Globus pallidus (tissue), 1 donor: ENCODE results near the gene TMEM82.

Source experiments
- DNase-seq: peaks from one replicate; pipeline ENCODE4 v3.0.0-alpha.2; 2015; ENCODE audit warnings: low spot score

The TMEM82 gene

DNA sequence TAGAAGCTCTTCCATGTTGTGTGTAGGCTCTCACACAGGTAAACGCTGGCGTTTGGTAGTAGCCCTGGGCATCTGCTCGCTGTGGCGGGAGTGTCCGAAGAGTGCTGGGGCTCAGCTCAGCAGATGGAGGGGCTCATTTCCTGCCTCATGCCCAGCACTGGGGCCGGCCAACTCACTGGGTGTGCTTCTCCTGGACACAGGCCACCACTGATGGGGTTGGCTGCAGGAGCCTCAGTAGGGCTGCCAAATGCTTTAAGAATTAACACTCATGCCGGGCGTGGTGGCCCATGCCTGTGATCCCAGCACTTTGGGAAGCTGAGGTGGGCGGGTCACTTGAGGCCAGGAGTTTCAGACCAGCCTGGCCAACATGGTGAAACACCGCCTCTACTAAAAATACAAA lies 44.3 kb downstream of the TMEM82 start:
- DNase-seq = no peak

DNA sequence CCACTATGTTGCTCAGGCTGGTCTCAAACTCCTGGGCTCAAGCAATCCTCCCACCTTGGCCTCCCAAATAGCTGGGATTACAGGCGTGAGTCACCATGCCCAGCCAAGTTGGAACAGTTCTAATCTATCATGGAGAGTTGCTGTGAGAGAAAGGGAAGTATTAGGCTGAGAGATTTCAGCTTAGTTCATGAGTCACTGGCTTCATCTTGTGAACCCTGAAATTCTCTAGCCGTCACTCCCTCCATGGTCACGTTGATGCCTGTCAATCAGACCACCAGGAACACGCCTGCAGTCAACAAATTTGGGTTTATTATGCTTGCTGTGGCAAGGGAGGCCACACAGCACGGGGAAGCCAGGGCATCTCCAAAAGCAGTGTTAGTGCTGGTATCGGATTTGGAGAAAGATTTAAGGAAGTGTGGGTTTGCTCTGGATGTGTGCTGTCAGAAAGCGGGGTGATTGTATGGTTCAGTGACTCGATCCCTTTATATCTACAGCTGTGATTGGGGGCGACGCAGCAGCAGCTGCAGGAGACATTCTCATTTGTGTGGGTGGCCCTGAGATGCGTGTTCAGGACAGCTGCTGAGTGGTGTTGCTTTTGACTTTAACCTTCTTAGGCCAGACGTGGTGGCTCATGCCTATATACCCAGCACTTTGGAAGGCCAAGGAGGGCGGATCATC lies 46.5 kb downstream of the TMEM82 start:
- no peak for DNase-seq

DNA sequence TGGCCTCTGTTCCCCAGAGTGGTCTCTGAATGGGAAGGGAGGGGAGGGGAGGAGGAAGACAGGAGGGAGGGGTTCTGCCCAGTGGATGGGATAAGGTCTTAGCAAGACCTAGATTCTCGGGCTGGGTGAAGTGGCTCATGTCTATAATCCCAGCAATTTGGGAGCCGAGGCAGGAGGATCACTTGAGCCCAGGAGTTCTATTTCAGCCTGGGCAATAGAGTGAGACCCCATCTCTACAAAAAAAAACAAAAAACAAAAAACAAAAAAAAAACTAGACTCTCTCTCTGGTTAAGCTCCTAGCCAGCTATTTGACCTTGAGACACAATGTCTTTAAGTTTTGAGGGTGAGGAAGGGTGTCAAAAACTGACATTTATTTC lies 53.8 kb downstream of the TMEM82 start:
- no peak for DNase-seq
